ENCODE measurements around the gene ENAH.

DNA sequence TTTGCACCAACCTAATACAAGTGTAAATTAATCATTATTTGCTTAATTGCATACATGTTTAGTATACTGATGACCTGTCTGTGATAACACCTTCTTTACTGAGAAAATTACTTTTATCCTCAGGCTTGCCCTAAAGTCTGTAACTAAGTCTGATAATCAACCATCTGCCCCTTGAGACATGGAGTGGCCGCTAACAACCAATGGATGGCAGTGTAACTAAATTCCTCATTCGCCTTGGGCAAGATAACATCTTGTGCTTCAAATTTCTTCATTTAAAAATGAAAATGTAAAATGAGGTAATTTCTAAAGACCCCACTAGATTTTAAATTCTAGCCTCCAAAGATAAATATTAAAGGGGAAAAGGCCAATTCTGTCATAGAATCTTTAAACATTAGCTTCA is 85.1 kb downstream of the ENAH start:
- TF ChIP-seq, protein P1, sequence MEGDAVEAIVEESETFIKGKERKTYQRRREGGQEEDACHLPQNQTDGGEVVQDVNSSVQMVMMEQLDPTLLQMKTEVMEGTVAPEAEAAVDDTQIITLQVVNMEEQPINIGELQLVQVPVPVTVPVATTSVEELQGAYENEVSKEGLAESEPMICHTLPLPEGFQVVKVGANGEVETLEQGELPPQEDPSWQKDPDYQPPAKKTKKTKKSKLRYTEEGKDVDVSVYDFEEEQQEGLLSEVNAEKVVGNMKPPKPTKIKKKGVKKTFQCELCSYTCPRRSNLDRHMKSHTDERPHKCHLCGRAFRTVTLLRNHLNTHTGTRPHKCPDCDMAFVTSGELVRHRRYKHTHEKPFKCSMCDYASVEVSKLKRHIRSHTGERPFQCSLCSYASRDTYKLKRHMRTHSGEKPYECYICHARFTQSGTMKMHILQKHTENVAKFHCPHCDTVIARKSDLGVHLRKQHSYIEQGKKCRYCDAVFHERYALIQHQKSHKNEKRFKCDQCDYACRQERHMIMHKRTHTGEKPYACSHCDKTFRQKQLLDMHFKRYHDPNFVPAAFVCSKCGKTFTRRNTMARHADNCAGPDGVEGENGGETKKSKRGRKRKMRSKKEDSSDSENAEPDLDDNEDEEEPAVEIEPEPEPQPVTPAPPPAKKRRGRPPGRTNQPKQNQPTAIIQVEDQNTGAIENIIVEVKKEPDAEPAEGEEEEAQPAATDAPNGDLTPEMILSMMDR (conservative IDR thresholded peaks at IDR 0.05; ENCODE audit: low read length), result peak; percentile 58
- no peak for TF ChIP-seq EZH2phosphoT487 (IDR thresholded peaks at IDR 0.05; ENCODE audit: borderline replicate concordance)
